ENCODE data around the gene TEK.

Gene TEK

DNA sequence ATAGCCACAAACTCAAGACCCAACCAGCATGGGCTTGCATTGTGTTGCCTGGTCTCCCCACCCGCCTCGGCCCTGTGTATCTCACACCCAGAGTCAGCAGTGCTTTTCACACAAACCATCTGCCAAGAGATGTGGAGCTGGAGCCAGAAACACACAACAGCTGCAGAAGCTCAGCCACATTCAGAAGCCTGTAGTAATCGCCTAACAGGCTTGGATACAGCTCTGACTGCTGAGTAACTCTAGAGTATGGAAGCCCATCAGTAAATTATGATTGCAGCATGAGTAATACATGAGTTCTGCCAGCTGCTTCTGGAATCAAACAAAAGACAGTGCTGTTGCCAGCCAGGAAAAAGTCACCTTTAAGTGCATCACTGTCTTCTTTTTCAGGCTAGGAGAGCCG lies 16.0 kb downstream of the TEK start:
- no peak for DNase-seq

DNA sequence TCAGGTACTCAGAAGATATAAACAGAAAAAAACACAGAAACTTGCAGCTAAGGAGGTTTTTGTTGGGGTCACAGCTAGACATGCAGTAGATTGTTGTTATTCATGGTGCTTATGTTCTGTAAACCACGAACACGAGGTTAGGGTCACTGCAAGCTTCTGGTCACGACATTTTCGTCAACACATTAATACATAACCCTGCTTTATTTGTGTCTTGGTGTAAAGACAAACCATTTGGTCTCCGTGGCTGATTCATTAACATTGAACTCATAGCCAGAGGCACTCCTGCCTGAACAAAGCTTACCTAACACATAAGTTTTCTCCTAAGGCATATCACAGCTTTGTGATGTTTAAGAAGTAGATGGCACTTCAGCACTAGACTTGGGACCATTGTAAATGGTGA lies 16.9 kb downstream of the TEK start:
- DNase-seq: no peak

DNA sequence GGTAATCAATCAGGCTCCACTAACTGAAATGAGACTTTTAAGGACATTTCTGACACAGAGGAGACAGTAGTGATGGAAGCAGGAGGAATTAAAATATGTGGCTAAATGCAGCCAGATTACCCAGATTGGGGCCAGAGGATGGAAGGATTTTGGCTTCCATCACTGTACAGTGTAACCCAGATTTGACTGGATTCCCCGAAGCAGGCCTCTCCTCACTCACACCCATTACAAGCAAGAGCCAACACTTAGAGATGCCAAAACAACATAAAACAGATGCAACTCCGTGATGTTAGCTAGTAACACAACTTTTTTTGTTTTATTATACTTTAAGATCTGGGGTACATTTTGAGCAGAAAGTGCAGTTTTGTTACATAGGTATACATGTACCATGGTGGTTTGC lies 17.6 kb downstream of the TEK start:
- DNase-seq: no peak

DNA sequence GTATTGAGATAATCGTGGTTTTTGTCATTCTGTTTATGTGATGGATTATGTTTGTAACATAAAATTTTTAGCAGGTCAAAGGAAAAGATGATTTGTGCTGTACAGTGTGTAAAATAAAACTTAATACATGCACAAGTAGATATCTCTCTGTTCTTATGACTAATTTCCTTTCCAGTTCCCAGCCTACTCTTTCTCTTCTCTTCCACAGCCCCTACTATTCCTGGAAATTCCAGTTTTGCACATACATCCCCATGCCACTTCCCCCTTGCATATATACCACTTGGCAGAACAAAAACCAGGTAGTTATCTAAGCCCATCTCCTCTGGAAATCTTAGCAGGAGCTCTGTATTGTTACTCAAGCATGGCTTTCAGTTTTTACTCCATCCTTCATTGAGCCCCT lies 20.2 kb downstream of the TEK start:
- DNase-seq: no peak

DNA sequence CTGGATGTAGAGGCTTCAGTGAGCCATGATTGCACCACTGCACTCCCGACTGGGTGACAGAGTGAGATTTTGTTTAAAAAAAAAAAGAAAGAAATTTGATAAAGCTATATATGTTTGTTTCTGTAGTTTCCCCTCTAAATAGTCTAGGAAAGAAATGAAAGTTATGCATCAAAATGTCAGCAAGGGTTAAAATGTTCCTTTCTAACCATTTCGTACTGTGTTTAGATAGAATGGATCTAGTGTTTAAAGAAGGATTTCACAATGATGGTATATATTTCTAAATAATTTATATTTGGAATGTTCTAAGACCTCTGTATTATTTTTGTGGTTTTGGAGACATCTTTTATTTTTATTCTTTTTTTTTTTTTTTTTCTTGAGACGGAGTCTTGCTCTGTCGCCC lies 22.7 kb downstream of the TEK start:
- no peak for DNase-seq

DNA sequence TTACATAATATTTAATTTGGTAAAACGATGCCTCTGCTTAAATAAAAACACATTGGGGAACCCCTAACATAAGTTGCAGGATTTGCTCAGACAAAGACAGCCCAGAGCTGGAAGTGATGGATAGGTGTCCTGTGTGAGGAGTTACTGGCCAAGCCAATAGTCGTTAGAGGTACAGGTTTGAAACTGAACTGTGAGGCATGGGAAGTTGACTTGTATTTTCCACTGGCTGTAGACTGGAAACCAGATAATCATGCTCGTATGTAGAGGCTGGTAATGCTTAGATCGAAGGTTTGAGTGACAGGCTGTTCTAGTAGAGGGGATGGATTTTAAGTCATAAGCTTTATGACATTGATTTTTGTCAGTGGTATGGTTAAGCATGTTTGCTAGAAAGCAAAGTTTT lies 24.8 kb downstream of the TEK start:
- no peak for DNase-seq

DNA sequence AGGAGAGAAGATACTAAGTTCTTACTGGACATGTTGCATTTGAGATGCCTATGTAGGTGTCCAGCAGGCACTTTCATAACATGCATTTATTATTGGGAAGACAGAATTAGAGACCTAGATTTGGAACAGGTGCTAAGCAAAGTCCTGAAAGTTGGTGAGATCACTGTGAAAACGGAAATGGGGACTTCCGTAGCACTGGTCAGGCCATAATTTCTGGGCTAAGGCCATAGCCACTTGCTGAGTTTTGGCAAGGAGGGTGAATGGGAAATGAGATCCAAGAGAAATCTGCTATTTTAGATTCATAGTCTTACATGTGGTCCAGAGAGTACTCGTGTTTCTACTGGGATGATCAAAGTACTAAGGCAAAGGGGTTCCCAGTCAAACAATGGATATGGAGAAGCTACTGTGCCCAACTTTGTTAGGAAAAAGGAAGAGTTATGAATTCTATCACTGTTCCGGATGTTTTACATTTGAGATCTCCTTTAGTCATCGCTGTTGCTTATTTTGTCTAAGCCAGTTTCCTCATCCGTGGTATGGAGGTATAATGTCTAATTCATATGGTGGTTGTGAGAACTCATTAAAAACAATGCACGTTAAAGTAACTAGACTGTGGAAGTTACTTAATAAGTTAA lies 33.4 kb downstream of the TEK start:
- DNase-seq: no peak

DNA sequence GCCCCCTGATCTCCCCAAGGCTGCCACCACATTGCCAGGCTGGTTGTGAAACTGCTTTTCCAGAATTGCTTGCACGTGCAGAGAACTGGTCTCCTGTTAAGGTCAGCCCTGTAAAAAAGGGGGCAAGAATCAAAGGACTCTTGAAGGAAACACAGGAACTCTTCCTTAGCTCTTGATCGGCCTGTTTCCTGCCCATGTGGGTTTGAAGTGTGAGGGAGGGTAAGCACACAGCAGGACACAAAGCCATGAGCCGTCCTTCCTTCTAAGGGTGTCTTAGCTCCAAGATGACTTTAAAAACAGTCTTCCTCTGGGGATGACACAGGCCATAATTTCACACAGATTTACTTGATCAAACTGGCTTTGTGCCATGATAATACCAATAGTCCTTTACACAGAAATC lies 36.1 kb downstream of the TEK start:
- DNase-seq: no peak

DNA sequence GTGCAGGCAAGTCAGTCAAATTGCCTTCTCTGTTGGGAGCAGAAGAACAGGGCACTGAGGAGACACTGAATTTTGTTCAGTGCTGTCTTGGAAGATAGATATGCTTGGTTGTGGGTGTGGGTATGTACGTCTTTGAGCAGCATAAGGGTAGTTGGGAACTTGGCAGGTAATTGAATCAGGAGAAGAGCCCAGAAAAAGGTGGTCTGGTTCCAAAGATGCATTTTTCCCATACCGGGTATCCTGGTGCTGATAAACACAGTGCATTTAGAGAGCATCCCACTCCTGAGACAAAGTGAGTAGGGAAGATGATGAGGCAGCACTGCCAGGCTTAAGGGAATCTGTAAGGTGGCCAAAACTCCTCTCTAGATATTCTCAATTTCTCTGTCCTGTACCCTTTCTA lies 40.6 kb downstream of the TEK start:
- no peak for DNase-seq

DNA sequence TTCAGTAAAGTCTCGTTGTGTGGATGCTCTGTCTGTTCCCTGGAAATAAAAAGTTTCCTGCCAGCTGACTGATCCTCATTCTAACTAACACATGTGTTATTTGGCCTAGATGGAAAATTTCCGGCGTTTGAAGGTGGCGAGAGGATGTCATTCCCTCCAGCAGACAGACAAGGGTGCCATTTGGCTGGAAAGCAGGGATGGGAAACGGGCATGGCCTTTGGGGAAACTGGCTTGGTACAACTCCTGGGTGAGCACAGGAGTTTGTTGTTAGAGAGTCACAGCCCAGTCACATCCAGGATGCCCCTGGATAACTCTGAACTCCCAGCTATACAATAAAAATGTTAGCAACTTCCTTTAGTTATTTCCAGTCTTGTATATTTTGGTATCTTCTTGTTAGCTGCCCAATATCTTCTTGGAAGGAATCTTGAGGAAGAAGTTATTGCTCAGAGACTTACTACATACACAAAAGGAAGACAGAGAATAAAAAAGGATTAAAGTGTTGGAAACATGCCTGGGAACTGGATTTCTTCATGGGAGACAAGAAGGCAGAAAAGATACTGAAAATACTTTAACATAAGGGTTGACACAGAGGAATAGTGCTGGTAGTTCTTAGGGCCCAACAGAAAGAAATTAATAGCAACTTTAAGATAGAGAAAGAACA lies 41.9 kb downstream of the TEK start:
- no peak for DNase-seq

DNA sequence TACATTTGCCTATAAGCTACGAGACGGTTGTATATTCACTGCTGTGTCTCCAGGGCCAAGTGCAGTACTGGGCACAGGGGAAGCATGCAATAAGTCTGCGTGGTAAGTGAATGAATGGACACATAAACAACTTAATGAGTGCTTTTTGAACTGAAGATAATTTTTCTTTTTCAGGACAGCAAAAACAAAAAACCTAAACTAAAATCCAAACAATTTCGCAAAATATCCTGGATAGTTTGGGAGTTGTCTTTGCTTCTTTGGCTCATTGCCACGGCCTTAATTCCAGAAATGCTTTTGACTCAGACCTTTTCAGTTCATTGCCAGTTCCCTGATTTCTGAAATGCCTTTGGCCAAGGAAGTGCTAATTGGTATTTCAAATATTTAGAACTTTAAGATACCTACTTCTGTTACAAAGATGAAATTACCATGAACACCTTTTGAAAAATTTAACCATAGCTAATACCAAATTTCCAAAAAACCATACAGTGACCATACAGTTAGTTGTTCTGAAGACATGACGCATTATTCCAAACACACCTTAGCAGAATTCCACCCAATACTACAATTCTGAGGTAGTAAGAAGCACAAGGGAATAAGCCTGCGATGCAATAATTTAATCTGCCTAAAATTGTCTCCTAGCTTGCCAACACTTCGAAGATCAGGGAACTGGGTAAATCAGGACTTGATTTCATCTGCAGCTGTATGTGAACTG lies 42.8 kb downstream of the TEK start:
- no peak for DNase-seq

DNA sequence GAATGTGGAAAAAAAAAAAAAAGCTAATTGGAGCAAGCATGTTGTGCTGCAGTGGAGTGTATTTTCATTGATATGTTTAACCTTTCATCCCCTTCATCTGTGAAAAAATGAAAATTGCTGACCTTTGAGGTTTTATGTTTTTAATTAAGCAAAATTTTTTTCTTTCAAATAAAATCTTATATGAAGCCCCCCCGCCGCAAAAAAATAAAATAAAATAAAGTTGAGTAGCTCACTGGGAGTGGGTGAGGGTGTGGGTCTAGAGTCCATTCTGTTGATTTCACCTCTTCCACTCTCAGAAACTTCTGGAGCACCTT lies 43.3 kb downstream of the TEK start:
- no peak for DNase-seq

DNA sequence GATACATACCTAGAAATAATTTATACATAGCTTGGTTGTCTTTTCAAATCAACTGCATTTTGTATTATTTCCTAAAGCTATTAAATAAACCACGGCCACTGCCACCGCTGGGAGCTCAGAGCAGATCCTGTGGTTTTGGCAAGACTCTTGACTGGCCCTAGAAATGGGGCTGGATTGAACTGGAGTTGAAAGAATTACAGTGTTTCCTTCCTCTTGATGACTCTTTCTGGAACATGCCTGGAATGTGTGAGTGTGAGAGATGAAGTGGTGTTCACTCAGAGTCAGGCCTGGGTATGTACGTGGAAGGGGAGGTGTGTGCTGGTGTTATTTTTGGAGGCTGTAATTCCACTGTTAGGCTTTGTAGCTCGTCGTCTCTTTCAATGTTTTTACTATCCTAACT lies 45.9 kb downstream of the TEK start:
- no peak for DNase-seq

DNA sequence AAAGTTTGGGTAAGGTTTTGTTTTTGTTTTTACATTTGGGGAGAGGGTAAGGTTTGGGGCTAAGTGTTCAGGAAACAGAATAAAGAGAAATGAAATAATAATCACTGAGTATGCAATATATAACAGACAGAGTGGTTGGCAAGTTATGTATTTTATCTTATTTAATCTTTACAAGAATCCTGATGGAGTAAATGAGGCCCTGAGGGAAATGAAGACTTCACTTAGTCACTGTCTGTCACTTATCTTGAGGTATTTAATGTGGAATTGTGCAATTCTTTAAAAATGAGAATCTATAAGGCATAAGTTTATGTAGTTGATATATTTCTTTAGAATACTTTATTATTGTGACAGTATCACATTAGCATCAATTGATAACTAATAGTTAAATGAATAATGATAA lies 48.1 kb downstream of the TEK start:
- DNase-seq: no peak

DNA sequence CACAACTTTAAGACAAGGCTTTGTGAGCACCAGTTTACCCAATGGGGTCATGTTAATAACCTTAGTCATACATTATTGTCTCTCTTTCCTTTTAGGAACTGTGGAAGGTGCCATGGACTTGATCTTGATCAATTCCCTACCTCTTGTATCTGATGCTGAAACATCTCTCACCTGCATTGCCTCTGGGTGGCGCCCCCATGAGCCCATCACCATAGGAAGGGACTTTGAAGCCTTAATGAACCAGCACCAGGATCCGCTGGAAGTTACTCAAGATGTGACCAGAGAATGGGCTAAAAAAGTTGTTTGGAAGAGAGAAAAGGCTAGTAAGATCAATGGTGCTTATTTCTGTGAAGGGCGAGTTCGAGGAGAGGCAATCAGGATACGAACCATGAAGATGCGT lies 48.7 kb downstream of the TEK start:
- DNase-seq: no peak

DNA sequence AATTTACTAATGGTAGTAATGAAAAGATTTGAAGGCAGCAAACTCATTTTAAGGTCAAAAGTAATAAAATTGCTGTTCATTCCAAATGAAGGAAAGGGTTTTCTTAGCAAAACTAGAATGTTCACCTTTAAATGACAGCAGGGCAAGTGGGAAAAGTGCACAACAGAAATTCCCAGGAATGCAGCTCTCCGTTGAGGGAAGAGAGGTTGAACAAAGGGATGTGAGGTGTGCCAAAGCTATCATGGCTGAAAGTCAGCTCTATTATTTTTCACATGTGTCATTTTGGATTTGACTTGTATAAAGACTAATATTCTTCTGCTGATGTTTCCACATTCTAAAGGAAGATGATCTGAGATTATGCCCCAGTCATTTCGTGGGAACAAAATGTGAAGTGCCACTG lies 51.6 kb downstream of the TEK start:
- DNase-seq: no peak

DNA sequence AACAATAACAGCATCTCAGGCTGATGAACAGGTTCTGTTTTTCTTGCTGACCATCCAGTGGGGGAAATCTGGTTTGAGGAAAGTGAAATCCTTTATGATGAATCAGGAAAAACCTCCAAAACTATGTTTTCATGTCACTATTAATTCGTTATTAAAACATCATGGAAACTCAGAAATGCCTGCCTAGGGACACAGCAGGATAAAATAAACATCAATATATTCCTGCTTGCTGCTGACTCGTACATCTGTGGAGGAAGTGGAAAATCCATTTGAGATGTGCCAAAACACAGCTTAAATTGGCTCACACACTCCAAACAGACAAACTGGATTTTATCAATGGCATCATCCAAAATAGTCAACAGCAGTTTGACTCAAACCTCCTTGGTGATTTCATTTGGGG lies 53.0 kb downstream of the TEK start:
- DNase-seq: no peak

DNA sequence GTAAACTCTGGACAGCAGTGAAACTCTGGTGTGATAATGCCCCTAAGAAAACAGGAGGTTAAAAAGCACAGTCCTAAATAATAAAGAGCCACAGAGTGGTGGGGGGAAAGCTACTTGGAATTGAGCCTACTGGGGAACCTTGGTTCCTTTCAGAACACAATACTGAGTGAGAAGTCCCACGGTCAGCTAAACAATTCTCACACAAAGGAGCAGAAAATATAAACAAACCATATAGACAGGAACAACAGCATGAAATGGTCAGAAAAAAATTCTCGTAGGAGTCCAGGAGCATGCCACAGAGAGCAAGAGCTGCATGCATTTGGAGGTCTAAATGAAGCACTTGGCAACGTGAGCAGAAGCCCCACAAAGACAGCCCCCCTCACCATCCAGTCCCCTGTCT lies 56.0 kb downstream of the TEK start:
- DNase-seq: no peak

DNA sequence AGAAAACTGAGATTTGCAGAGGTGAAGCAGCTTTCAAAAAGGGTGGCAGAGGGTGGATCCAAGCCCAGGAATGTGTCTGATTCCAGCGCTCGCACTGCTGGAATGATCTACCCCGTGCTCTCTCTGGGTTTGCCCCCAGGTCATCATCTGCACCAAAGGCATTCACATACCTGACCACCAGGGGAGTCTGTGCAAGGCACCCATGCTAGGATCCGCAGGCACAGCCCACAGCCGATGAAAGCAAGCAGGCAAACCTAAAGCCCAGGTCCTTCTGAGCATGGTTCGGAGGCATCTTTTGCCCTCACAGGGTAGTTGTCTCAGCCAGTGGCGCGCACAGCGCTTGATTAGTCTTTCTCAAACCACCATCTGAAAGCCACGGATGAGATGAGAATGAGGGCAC lies 56.6 kb downstream of the TEK start:
- no peak for DNase-seq

DNA sequence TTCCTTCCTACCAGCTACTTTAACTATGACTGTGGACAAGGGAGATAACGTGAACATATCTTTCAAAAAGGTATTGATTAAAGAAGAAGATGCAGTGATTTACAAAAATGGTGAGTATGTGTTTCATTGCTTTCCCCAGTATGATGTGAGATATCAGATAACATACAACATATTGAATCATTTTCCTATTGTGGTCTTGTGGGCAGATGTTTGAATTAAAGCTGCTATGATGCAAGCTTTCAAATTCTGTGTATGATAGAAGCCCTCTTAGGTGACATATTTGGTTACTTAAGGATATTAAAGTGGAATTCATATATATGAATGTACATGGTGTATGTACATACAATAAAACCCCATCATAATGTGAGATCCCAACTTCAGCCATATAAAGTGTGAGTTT lies 59.5 kb downstream of the TEK start:
- no peak for DNase-seq

DNA sequence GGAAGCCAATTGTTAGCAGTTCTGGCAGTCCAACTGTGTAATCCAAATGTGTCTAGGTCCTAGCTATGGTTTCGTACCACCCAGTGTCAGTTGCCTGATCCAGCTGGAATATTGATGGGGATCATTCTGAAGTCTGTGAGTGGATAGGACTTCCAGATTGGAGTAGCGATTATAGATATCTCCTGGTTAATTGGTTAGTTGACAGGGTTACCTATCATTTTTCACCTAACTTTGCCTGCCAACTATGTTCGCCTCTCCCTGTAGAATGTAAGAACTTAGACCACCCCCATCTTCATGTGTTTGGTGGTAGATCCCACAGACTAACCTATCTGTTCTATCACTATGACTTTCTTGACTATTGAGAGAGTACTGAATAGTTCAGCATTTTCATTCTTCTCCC lies 59.9 kb downstream of the TEK start:
- no peak for DNase-seq

DNA sequence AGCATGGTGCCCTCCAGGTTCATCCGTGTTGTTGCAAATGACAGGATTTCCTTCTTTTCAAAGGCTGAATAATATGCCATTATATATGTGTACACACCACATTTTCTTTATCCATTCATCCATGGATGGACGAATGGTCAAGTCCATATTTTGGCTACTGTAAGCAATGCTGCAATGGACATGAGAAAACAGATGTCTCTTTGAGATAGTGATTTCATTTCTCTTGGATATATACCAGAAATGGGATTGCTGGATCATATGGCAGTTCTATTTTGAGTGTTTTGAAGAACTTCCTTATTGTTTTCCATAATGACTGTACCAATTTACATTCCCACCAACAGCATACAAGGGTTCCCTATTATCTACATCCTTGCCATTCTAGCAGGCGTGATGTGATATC lies 67.9 kb downstream of the TEK start:
- no peak for DNase-seq

DNA sequence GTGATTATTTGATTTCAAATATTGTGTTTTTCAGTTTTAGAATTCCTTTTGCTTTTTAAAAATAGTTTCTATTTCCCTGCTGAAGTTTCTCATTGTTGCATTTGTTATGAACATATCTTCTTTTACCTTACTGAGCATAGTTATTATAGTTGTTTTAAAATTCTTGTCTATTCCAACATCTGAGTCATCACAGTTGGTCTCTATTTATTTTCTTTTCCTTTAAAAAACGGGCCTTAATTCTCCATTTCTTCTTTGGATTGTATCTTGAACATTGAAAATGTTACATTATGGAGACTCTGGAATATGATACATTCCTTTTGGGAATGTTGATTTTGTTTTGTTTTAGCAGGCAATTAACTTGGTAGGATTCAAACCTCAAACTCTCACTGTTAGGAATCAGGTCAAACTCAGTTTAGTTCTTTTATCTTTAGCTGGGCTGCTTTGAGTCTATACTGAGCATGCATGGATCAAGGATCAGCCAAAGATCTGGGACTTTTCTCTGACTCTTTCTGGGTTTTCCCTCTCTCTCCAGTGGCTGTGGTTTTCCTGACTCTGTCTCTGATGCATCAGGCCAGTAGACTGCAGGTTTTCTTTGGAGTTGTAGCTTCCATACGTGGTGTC lies 70.3 kb downstream of the TEK start:
- DNase-seq: no peak

DNA sequence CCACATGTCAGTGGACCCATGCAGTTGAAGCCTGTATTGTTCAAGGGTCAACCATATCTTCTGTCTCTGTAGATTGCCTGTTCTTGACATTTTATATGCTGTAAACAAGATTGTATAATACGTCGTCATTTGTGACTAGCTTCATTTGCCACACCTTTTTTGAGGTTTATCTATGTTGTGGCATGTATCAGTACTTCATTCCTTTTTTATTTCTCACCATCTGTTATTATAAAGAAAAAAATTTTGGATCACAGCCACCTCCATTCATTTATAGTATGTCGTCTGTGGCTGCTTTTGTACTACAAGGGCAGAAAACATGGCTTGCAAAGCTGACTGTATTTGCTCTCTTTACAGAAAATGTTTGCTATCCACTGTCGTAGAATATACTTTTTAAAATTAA lies 72.4 kb downstream of the TEK start:
- DNase-seq: no peak

DNA sequence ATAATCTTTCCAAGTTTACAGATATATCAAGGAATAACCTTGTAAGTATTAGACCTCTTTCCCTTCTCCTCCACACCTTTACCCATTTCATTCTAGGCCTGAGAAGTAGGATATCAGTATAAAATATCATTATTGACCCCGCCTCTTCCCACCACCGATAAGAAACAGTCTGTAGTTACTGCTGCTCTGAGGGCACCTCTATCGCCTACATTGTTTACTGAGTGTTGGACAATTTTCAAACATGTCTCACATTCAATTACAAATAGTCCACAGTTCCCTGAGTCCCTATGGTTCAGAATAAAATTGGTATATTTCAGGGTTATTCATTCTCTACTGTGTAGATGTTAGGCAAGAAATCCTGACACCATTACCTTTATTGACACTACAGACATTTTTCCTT lies 73.4 kb downstream of the TEK start:
- no peak for DNase-seq
